NB4 (cell line): ENCODE data around the gene PSMG3.

Experiments
- DNase-seq: peaks from one replicate; pipeline ENCODE4 v3.0.0; 2010; ENCODE audit warnings: low read depth
- H3K4me3 ChIP-seq: one replicate; pipeline ENCODE4 v1.5.1; 2011; ENCODE audit warnings: mild to moderate bottlenecking, low read depth, low read length, moderate library complexity
- CTCF ChIP-seq: IDR thresholded peaks from one replicate; pipeline ENCODE4 v1.5.1; 2012; ENCODE audit warnings: low read depth, low read length
- MAX ChIP-seq: IDR thresholded peaks from 2 replicates; pipeline ENCODE4 v1.6.1; 2011; ENCODE audit warnings: low read depth, low read length
- MYC ChIP-seq: IDR thresholded peaks from 2 replicates; pipeline ENCODE4 v1.6.1; 2011; ENCODE audit warnings: low read depth, low read length
- POLR2A ChIP-seq: IDR thresholded peaks from 2 replicates; pipeline ENCODE4 v1.6.1; 2011; ENCODE audit warnings: mild to moderate bottlenecking; ENCODE audit not compliant: insufficient read length; ENCODE audit errors: extremely low read depth

PSMG3 gene

DNA sequence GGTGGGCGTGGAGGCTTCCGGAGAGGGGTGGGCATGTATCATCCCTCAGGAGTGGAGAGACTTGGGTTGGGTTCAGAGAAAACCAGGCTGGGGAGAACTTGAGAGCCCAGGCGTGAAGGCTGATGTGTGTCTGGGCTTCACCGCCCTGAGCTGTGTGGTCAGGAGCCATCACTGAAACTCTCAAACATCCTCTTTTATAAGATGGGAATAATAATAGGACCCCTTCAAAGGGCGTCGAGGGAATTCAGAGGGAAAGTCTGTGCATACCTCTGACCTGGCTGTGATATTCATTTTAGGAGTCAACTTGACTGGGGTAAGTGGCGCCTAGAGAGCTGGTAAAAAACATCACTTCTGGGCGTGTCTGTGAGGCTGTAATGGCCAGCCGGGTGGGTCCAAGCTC, 21.1 kb upstream of the PSMG3 start:
- H3K4me3 ChIP-seq = no peak overlapping the region
- no peak for TF ChIP-seq POLR2A
- TF ChIP-seq MYC = no peak
- TF ChIP-seq MAX = no peak
- TF ChIP-seq CTCF = no peak
- DNase-seq = no peak

DNA sequence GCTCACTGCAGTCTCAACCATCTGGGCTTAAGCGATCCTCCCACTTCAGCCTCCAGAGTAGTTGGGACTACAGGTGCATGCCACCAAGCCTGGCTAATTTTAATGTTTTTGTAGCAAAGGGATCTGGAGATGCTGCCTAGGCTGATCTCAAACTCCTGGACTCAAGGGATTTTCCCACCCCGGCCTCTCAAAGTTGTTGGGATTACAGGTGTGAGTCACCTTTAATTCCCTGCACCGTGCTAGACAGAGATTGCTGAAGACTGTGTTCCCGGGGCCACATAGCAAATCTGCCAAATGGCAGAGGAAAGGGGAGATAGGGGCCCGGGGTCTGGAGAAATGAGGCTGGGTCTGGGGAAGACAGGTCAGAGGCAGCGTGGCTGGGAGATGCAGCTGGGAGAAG, 20.6 kb upstream of the PSMG3 start:
- TF ChIP-seq MAX (no peak), CTCF (no peak), POLR2A (no peak), MYC (no peak)
- no peak for DNase-seq
- no peak overlapping the region for H3K4me3 ChIP-seq

DNA sequence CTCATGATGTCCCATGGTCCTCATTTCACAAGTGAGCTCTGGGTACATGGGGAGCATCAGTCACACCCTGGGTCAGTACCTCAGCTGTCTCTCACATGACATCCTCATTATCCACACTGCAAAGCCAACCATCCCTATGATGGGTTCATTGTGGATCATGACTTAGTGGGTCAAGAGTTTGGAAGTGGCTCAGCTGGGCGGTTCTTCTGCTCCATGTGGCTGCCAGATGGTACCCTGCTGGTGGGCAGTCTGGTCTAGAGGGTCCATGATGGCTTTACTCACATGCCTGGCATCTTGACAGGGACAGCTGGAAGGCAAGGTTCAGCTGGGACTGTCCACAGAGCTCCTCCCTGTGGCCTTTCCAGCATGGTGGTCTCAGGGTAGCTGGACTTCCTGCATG, 19.1 kb upstream of the PSMG3 start:
- TF ChIP-seq CTCF (no peak), MAX (no peak), MYC (no peak), POLR2A (no peak)
- no peak overlapping the region for H3K4me3 ChIP-seq
- DNase-seq = no peak

GRCh38 chr7:1587738-1588137, 17.9 kb upstream of the PSMG3 start:
- no peak overlapping the region for H3K4me3 ChIP-seq

DNA sequence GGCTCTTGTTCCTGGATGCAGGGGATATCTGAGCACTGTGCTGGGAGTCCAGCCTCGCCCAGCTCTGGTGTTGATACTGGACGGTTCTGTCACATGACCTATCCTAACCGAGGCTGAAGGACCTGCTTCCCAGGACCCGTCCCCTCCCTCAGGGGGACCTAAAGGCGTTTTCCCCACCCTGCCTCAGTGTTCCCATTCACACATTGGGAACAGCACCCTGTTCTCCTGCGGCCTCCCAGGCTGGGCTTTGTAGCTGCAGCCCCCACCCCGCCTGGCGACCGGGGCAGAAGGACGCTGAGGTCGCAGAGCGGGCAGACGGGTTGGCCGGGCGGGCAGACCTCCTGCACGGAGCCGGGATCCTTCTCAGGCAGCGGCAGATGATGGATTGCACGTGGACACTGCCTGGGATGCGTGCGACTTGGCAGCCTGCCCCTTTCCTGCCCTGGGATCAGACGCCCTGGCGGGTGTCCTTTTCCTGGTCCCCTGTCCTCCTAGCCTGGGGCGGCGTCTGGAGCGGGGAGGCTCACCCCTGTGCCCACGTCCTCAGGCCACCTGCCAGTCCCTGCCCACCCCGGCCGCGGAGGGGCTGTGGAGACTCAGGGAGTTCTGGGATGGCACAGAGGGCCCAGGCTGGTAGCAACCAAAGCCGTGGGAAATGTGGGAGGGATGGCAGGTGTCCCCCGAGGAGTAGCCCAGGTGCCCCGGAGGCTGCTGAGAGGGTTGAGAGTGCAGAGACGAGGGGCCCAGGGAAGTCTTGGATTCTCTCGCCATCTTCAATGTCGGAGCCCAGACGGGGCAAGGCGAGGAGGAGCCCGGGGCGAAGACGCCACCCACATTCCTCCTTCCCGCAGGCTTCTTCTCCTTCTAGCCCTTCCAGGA, 17.2 kb upstream of the PSMG3 start:
- H3K4me3 ChIP-seq = no peak overlapping the region
- no peak for DNase-seq
- TF ChIP-seq MAX = no peak

More at GRCh38 chr7:1587738-1588137, 17.9 kb upstream of the PSMG3 start:
- no peak for DNase-seq
- TF ChIP-seq MYC = no peak
- TF ChIP-seq CTCF = no peak
- no peak for TF ChIP-seq POLR2A
- no peak for TF ChIP-seq MAX

- H3K4me3 ChIP-seq = no peak overlapping the region
- no peak for DNase-seq
- TF ChIP-seq MYC (no peak), MAX (no peak)
Observed at GRCh38 chr7:1586126-1586826, 16.4 kb upstream of the PSMG3 start.
